K562 (cell line): Measurements from ENCODE around the gene SP6. TPM values are rescaled to one million over a fixed set of nuclear protein-coding genes. Genes with fewer than 3 reads are reported as not detected.
A peak's percentile ranks its signal among the peaks of the same experiment; 100 is the strongest.

ENCODE experiments used
- ARHGAP35 ChIP-seq: fragments of 450-650 bp; IDR thresholded peaks from 2 replicates; pipeline ENCODE4 v1.6.1; 2018; ENCODE audit not compliant: partially characterized antibody
- ATF2 ChIP-seq: sonication (generic); formaldehyde crosslinking; IDR thresholded peaks from 2 replicates; pipeline ENCODE4 v1.8.1; 2022; ENCODE audit warnings: missing genetic modification reagents
- CHCHD3 ChIP-seq: fragments of 250-450 bp; sonication (Bioruptor Pico); IDR thresholded peaks from 2 replicates; pipeline ENCODE4 v2.1.2; 2022; ENCODE audit warnings: mild to moderate bottlenecking
- EGR1 ChIP-seq: fragments of 450-650 bp; conservative IDR thresholded peaks from 2 replicates; pipeline ENCODE4 v1.6.1; 2017; ENCODE audit warnings: mild to moderate bottlenecking
- ELK3 ChIP-seq: fragments of 450-650 bp; formaldehyde crosslinking; IDR thresholded peaks from 2 replicates; pipeline ENCODE4 v1.4.0; 2020; ENCODE audit warnings: mild to moderate bottlenecking
- FOXA1 ChIP-seq: fragments of 450-650 bp; IDR thresholded peaks from 2 replicates; pipeline ENCODE4 v1.6.1; 2016; ENCODE audit warnings: mild to moderate bottlenecking, borderline replicate concordance
- GABPA ChIP-seq: fragments of 200-800 bp; sonication (Bioruptor generic); conservative IDR thresholded peaks from 2 replicates; pipeline ENCODE4 v1.6.1; 2016; ENCODE audit warnings: low read depth, missing genetic modification characterization, missing compliant biosample characterization
- HMBOX1 ChIP-seq: sonication (generic); IDR thresholded peaks from 2 replicates; pipeline ENCODE4 v1.6.1; 2016
- ILF3 ChIP-seq: fragments of 450-650 bp; IDR thresholded peaks from 2 replicates; pipeline ENCODE4 v1.6.1; 2018; ENCODE audit warnings: antibody characterized with exemption, mild to moderate bottlenecking, moderate library complexity, borderline replicate concordance
- KDM1A ChIP-seq, 2 experiments: fragments of 450-650 bp; IDR thresholded peaks; 2 replicates each; pipeline ENCODE4 v1.6.1; 2016; ENCODE audit warnings: mild to moderate bottlenecking in 2 of 2
- KLF6 ChIP-seq: fragments of 250-450 bp; sonication (Bioruptor Pico); IDR thresholded peaks from 2 replicates; pipeline ENCODE4 v1.4.0; 2020; ENCODE audit warnings: mild to moderate bottlenecking, moderate library complexity, borderline replicate concordance
- MCM7 ChIP-seq, 2 experiments: fragments of 450-650 bp; IDR thresholded peaks; 2 replicates each; pipeline ENCODE4 v1.6.1; 2016 to 2018
- PHB ChIP-seq: fragments of 250-450 bp; sonication (Bioruptor Pico); IDR thresholded peaks from 2 replicates; pipeline ENCODE4 v1.5.0; 2021
- RFX5 ChIP-seq: IDR thresholded peaks from 2 replicates; pipeline ENCODE4 v1.6.1; 2011; ENCODE audit warnings: low read depth, mild to moderate bottlenecking, improper control_type of control experiment, low read length
- RNF2 ChIP-seq: sonication (generic); IDR thresholded peaks from 2 replicates; pipeline ENCODE4 v1.6.1; 2016
- SMAD2 ChIP-seq: fragments of 150-350 bp; IDR thresholded peaks from 2 replicates; pipeline ENCODE4 v1.6.1; 2014; ENCODE audit warnings: low read depth, mild to moderate bottlenecking, low read length
- SRSF1 ChIP-seq: fragments of 200-400 bp; formaldehyde crosslinking; IDR thresholded peaks from 2 replicates; pipeline ENCODE4 v1.6.1; 2017; ENCODE audit warnings: mild to moderate bottlenecking, low read depth, low read length, moderate library complexity
- TOE1 ChIP-seq, 2 experiments: fragments of 450-650 bp in 1 of 2; sonication (generic) in 1 of 2; formaldehyde crosslinking in 1 of 2; IDR thresholded peaks; 2 replicates each; pipeline versions ENCODE4 v1.7.1 to v1.8.0; 2016 to 2022; ENCODE audit warnings: borderline replicate concordance in 2 of 2, mild to moderate bottlenecking in 2 of 2, antibody characterized with exemption in 1 of 2, inconsistent platforms in 1 of 2, low read depth in 1 of 2, missing genetic modification reagents in 1 of 2, moderate library complexity in 1 of 2
- ZBTB2 ChIP-seq: fragments of 450-650 bp; IDR thresholded peaks from 2 replicates; pipeline ENCODE4 v1.6.1; 2016; ENCODE audit warnings: antibody characterized with exemption
- ZKSCAN1 ChIP-seq: fragments of 150-350 bp; IDR thresholded peaks from 2 replicates; pipeline ENCODE4 v1.6.1; 2016; ENCODE audit warnings: low read depth, low read length
- ZNF436 ChIP-seq: fragments of 250-450, 450-650 bp; sonication (Bioruptor Pico); formaldehyde crosslinking; IDR thresholded peaks from 2 replicates; pipeline ENCODE4 v1.7.0; 2020; ENCODE audit warnings: mild to moderate bottlenecking
- ZNF444 ChIP-seq: fragments of 250-450 bp; sonication (Bioruptor Pico); IDR thresholded peaks from 2 replicates; pipeline ENCODE4 v1.4.0; 2020; ENCODE audit warnings: mild to moderate bottlenecking, moderate library complexity
- ZNF512 ChIP-seq: IDR thresholded peaks from 2 replicates; pipeline ENCODE4 v1.6.1; 2016; ENCODE audit warnings: missing genetic modification characterization, missing compliant biosample characterization
- ZNF57 ChIP-seq: fragments of 450-650 bp; formaldehyde crosslinking; IDR thresholded peaks from 2 replicates; pipeline ENCODE4 v1.4.0; 2020; ENCODE audit warnings: mild to moderate bottlenecking, moderate library complexity
- polyA plus RNA-seq, 8 experiments: library from polyadenylated mRNA; depleted of rRNA in 4 of 8; stranded (reverse) in 5 of 8; unstranded in 3 of 8; fragments of >200 nt; fragmentation: Nextera tagmentation in 2 of 8; fragmentation: Illumina TruSeq in 1 of 8; extraction: Ambion mirVana in 2 of 8; extraction: Trizol in 1 of 8; gene quantifications; 2 replicates each; pipeline versions ENCODE4 v1.2.1 to v1.2.3, GENCODE V29; 2011 to 2014; ENCODE audit warnings: inconsistent platforms in 1 of 8, missing spikeins in 1 of 8
- total RNA-seq, 7 experiments: library from RNA; depleted of rRNA in 6 of 7; stranded (reverse); fragments of >200 nt in 6 of 7; fragmentation: Illumina TruSeq in 2 of 7; extraction: Trizol in 2 of 7; gene quantifications; 2 replicates each; pipeline versions ENCODE4 v1.2.1 to v1.2.3, GENCODE V29; 2011 to 2021; ENCODE audit warnings: low replicate concordance in 1 of 7

The SP6 gene
- total and polyA plus RNA-seq, 9 of the 15 experiments (the other 6 are each of a cell fraction or from before 2014, with no cell fraction given): 0.11 to 7.9 (median 2.2) TPM

- TF ChIP-seq ZNF436 (CRISPR knock-in tag): no peak; the same call in 1 of the 2 replicates
- peak; percentile 77 for TF ChIP-seq GABPA (tag)
- 0 out of 2 replicates have a peak, but pooled peaks have one; percentile 17 for TF ChIP-seq TOE1 (IDR thresholded peaks at IDR 0.05; ENCODE audit: borderline replicate concordance)
- no peak for TF ChIP-seq TOE1 (CRISPR knock-in tag; IDR thresholded peaks at IDR 0.05; ENCODE audit: borderline replicate concordance, low read depth)
- no peak for TF ChIP-seq RFX5
- TF ChIP-seq CHCHD3: no peak
- no peak for TF ChIP-seq ARHGAP35
- no peak for TF ChIP-seq MCM7 (IDR thresholded peaks at IDR 0.05)
- 0 out of 2 replicates have a peak, but pooled peaks have one; percentile 33 for TF ChIP-seq ZKSCAN1
- peak; percentile 20; the same call in 1 of the 2 replicates for TF ChIP-seq ZBTB2
- TF ChIP-seq ILF3: no peak
- no peak for TF ChIP-seq HMBOX1
- TF ChIP-seq KDM1A (IDR thresholded peaks at IDR 0.05): peak; percentile 86 to 94
- no peak for TF ChIP-seq FOXA1
- TF ChIP-seq RNF2: peak; percentile 96
- TF ChIP-seq ATF2 (CRISPR knock-in tag): no peak
- 0 out of 2 replicates have a peak, but pooled peaks have one; percentile 60 for TF ChIP-seq ZNF57 (CRISPR knock-in tag)
- TF ChIP-seq ELK3: no peak
- no peak for TF ChIP-seq ZNF444 (CRISPR knock-in tag)
- peak; percentile 63 for TF ChIP-seq EGR1
- 0 out of 2 replicates have a peak, but pooled peaks have one; percentile 67 for TF ChIP-seq KLF6 (CRISPR knock-in tag)
- no peak for TF ChIP-seq SRSF1
- no peak for TF ChIP-seq SMAD2
- no peak for TF ChIP-seq PHB (CRISPR knock-in tag)
- TF ChIP-seq ZNF512 (tag): no peak
Measured at GRCh38 chr17:47877368-47878034, 26.5 kb upstream of the SP6 start (continued).
